Ishikawa (cell line): ENCODE results near the gene NOA1.

ENCODE experiments used
- CREB1 ChIP-seq: IDR thresholded peaks from 2 replicates; pipeline ENCODE4 v1.6.1; 2012; ENCODE audit warnings: low read depth
- EP300 ChIP-seq: IDR thresholded peaks from 2 replicates; pipeline ENCODE4 v1.6.1; 2012; ENCODE audit warnings: borderline replicate concordance
- RAD21 ChIP-seq: IDR thresholded peaks from 2 replicates; pipeline ENCODE4 v1.6.1; 2012; ENCODE audit warnings: low read depth
- TAF1 ChIP-seq: IDR thresholded peaks from 2 replicates; pipeline ENCODE4 v1.6.1; 2012; ENCODE audit warnings: low read depth, mild to moderate bottlenecking
- TEAD4 ChIP-seq: IDR thresholded peaks from 2 replicates; pipeline ENCODE4 v1.6.1; 2012
- TF ChIP-seq, protein P1 (sequence below): IDR thresholded peaks from 2 replicates; pipeline ENCODE4 v1.6.1; 2012; ENCODE audit warnings: low read depth, mild to moderate bottlenecking
- TF ChIP-seq, protein P2 (sequence below): IDR thresholded peaks from 2 replicates; pipeline ENCODE4 v1.6.1; 2012

DNA sequence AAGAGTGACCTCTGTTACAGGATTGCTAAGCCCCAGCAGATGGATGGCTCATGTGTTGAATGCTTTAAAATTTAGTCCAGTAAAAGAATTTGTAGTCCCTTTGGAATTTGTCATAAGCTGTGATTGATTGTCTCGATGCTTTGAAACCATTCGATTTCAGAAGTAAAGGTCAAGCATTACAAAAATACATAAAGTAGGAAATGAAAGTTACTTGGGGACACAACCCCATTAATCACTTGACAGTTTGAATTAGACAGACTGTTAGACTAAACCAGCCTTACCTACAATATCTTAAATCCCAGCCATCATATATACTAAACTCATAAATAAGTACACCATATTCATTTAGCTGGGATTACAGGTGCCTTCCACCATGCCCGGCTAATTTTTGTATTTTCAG lies 63.1 kb downstream of the NOA1 start:
- TF ChIP-seq, protein P1, sequence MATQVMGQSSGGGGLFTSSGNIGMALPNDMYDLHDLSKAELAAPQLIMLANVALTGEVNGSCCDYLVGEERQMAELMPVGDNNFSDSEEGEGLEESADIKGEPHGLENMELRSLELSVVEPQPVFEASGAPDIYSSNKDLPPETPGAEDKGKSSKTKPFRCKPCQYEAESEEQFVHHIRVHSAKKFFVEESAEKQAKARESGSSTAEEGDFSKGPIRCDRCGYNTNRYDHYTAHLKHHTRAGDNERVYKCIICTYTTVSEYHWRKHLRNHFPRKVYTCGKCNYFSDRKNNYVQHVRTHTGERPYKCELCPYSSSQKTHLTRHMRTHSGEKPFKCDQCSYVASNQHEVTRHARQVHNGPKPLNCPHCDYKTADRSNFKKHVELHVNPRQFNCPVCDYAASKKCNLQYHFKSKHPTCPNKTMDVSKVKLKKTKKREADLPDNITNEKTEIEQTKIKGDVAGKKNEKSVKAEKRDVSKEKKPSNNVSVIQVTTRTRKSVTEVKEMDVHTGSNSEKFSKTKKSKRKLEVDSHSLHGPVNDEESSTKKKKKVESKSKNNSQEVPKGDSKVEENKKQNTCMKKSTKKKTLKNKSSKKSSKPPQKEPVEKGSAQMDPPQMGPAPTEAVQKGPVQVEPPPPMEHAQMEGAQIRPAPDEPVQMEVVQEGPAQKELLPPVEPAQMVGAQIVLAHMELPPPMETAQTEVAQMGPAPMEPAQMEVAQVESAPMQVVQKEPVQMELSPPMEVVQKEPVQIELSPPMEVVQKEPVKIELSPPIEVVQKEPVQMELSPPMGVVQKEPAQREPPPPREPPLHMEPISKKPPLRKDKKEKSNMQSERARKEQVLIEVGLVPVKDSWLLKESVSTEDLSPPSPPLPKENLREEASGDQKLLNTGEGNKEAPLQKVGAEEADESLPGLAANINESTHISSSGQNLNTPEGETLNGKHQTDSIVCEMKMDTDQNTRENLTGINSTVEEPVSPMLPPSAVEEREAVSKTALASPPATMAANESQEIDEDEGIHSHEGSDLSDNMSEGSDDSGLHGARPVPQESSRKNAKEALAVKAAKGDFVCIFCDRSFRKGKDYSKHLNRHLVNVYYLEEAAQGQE: no peak
- TF ChIP-seq RAD21 (no peak), CREB1 (no peak), TAF1 (no peak), TEAD4 (no peak), EP300 (no peak)
- TF ChIP-seq, protein P2, sequence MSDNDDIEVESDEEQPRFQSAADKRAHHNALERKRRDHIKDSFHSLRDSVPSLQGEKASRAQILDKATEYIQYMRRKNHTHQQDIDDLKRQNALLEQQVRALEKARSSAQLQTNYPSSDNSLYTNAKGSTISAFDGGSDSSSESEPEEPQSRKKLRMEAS: no peak
